Posterior vena cava (tissue), 2 donors: ENCODE measurements around the gene KLHL29. TPM values are rescaled to one million over a fixed set of nuclear protein-coding genes. Genes with fewer than 3 reads are reported as not detected.
A peak's percentile ranks its signal among the peaks of the same experiment; 100 is the strongest.

Experiments used
- DNase-seq: peaks from one replicate; pipeline ENCODE4 v3.0.0-alpha.2; 2020; ENCODE audit warnings: low spot score
- intact Hi-C, 2 donors: fragments of 100-400 bp; cut with DNase I; formaldehyde crosslinking; loops; one replicate each; pipeline versions ENCODE4 v1.14.1 to v1.14.2; 2022 to 2023
- total RNA-seq, 2 donors: library from RNA; stranded (reverse); fragmentation: NEBNext Ultra II Directional; extraction: Animal tissue kit (Norgen Biotek cat#: 25700); gene quantifications; one replicate each; pipeline ENCODE4 v1.2.1, GENCODE V29; 2021
- donor health status: DM: yes; HTN: yes; CAD: no.
- donor health status: DM: yes; HTN: yes; CAD: no.

KLHL29 gene
- total RNA-seq, 2 donors from 2014 or later = 9.9 to 10.6 TPM

GRCh38 chr2:23457990-23458682, 73.2 kb downstream of the KLHL29 start:
- DNase-seq = no peak
- intact Hi-C loops = no loop called here

- intact Hi-C loops = no loop called here
- no peak for DNase-seq
These were observed 74.1 kb downstream of the KLHL29 start for GRCh38 chr2:23459032-23459431.

- intact Hi-C loops = no loop called here
- DNase-seq = no peak
These were observed 75.2 kb downstream of the KLHL29 start for GRCh38 chr2:23460228-23460627.

- DNase-seq = no peak
- intact Hi-C loops = no loop called here
These were observed 76.0 kb downstream of the KLHL29 start for GRCh38 chr2:23460993-23461392.

GRCh38 chr2:23464156-23464555, 79.2 kb downstream of the KLHL29 start:
- intact Hi-C loops = no loop called here
- no peak for DNase-seq

- DNase-seq = no peak
- intact Hi-C loops = no loop called here
These were observed 80.0 kb downstream of the KLHL29 start for GRCh38 chr2:23464905-23465537.

- intact Hi-C loops = no loop called here
- DNase-seq = no peak
These were observed 81.0 kb downstream of the KLHL29 start for GRCh38 chr2:23465936-23466335.

GRCh38 chr2:23467618-23468017, 82.6 kb downstream of the KLHL29 start:
- peak; percentile 36 for DNase-seq
- intact Hi-C loops = no loop called here

- intact Hi-C loops = no loop called here
- DNase-seq = peak; percentile 45
These were observed 83.6 kb downstream of the KLHL29 start for GRCh38 chr2:23468474-23469141.

GRCh38 chr2:23469142-23469540, 84.2 kb downstream of the KLHL29 start:
- DNase-seq = peak; percentile 58

GRCh38 chr2:23475036-23475435, 90.1 kb downstream of the KLHL29 start:
- no peak for DNase-seq
- intact Hi-C loops = no loop called here

More at GRCh38 chr2:23469142-23469540, 84.2 kb downstream of the KLHL29 start:
- intact Hi-C loops = no loop called here

- DNase-seq = peak; percentile 46
- intact Hi-C loops = no loop called here
These were observed 90.5 kb downstream of the KLHL29 start for GRCh38 chr2:23475473-23475872.

GRCh38 chr2:23476786-23477185, 91.8 kb downstream of the KLHL29 start:
- DNase-seq = peak; percentile 35
- intact Hi-C loops = no loop called here

- DNase-seq = peak; percentile 76
- intact Hi-C loops = no loop called here
These were observed 92.4 kb downstream of the KLHL29 start for GRCh38 chr2:23477392-23477791.

GRCh38 chr2:23478087-23478932, 93.3 kb downstream of the KLHL29 start:
- intact Hi-C loops = no loop called here
- peak; percentile 58 for DNase-seq

- peak; percentile 71 for DNase-seq
- intact Hi-C loops = no loop called here
These were observed 94.1 kb downstream of the KLHL29 start for GRCh38 chr2:23478933-23479683.

GRCh38 chr2:23480957-23481797, 96.2 kb downstream of the KLHL29 start:
- peak; percentile 54 for DNase-seq
- intact Hi-C loops = no loop called here

- DNase-seq = peak; percentile 66
- intact Hi-C loops = no loop called here
These were observed 97.2 kb downstream of the KLHL29 start for GRCh38 chr2:23482188-23482587.
